Measurements from ENCODE around the gene KPNA5. TPM values are rescaled to one million over a fixed set of nuclear protein-coding genes. Genes with fewer than 3 reads are reported as not detected.

Gene KPNA5
- total RNA-seq, 2 donors from 2014 or later = 3.1 to 3.3 TPM

DNA sequence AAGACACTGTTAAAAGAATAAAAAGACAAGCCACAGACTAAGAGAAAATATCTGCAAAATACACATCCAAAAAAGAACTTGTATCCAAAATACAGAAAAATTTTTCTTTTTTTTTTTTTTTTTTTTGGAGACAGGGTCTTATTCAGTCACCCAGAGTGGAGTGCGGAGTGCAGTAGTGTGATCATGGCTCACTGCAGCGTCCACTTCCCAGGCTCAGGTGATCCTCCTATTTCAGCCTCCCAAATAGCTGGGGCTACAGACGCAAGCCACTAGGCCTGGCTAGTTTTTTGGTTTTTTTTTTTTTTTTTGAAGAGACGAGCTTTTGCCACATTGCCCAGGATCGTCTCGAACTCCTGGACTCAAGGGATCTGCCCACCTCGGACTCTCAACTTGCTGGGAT, 15.5 kb upstream of the KPNA5 start:
- Histone ChIP-seq H3K27ac (no peak overlapping the region), H3K9me3 (no peaks in the 10 kb centered on the region), H3K36me3 (replicated peaks in 1 of 2; ENCODE audit: insufficient read depth in 1 of 2, low read depth in 2 of 2) (no peaks in the 10 kb centered on the region), H3K27me3 (no peaks in the 10 kb centered on the region), H3K4me1 (peaks cover 20% of the 10 kb centered on the region), H3K4me3 (no peak overlapping the region)
- ATAC-seq (no peak), DNase-seq (no peak)
- intact Hi-C loops (cut with DNase I) = no loop called here
- WGBS, 2 donors = 86 to 93% methylated on average over 7 of the region's 7 CpGs
- TF ChIP-seq, protein P1, sequence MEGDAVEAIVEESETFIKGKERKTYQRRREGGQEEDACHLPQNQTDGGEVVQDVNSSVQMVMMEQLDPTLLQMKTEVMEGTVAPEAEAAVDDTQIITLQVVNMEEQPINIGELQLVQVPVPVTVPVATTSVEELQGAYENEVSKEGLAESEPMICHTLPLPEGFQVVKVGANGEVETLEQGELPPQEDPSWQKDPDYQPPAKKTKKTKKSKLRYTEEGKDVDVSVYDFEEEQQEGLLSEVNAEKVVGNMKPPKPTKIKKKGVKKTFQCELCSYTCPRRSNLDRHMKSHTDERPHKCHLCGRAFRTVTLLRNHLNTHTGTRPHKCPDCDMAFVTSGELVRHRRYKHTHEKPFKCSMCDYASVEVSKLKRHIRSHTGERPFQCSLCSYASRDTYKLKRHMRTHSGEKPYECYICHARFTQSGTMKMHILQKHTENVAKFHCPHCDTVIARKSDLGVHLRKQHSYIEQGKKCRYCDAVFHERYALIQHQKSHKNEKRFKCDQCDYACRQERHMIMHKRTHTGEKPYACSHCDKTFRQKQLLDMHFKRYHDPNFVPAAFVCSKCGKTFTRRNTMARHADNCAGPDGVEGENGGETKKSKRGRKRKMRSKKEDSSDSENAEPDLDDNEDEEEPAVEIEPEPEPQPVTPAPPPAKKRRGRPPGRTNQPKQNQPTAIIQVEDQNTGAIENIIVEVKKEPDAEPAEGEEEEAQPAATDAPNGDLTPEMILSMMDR (IDR thresholded peaks at IDR 0.05) = no peak
- TF ChIP-seq POLR2A (IDR thresholded peaks at IDR 0.05) = no peak

- intact Hi-C loops (cut with DNase I) = no loop called here
These were observed 14.1 kb upstream of the KPNA5 start for GRCh38 chr6:116666869-116667268.

DNA sequence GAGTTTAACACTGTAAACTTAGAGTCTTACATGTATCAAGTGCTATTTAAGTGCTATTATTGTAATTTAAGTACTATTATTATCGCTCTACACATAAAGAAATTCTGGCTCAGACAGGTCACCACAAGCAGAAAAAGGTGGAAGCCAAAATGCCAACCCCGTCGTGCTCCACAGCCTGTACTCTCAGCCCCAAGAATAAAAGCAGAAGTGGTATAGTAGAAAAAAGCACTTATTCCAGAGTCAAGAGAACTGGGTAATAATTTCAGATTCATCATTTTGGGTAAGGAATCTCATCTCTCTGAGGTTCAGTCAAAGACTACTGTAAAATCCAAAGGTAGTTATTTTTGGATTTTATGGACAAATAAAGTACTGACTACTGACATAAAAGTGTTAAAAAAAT, 13.4 kb upstream of the KPNA5 start:
- peak overlapping the region; percentile 84 to 100 for H3K4me3 ChIP-seq
- intact Hi-C loops (cut with DNase I) = no loop called here
- H3K27ac ChIP-seq = peak overlapping the region in 1 of 4 donors; percentile 95
- DNase-seq (no peak), ATAC-seq (no peak)
- no peaks in the 10 kb centered on the region for H3K27me3 ChIP-seq
- H3K36me3 ChIP-seq (replicated peaks in 1 of 2; ENCODE audit: insufficient read depth in 1 of 2, low read depth in 2 of 2) = no peaks in the 10 kb centered on the region
- WGBS, 2 donors = 18 to 21% methylated on average over 3 of the region's 3 CpGs
- no peak for TF ChIP-seq POLR2A (IDR thresholded peaks at IDR 0.05)
- TF ChIP-seq, protein P1 (IDR thresholded peaks at IDR 0.05) = no peak
- no peaks in the 10 kb centered on the region for H3K9me3 ChIP-seq
- H3K4me1 ChIP-seq = peaks cover 20% of the 10 kb centered on the region

More at GRCh38 chr6:116666869-116667268, 14.1 kb upstream of the KPNA5 start:
- no peak overlapping the region for H3K4me3 ChIP-seq
- no peaks in the 10 kb centered on the region for H3K36me3 ChIP-seq (replicated peaks in 1 of 2; ENCODE audit: insufficient read depth in 1 of 2, low read depth in 2 of 2)
- H3K9me3 ChIP-seq = no peaks in the 10 kb centered on the region
- TF ChIP-seq POLR2A (IDR thresholded peaks at IDR 0.05) = no peak
- TF ChIP-seq, protein P1 (IDR thresholded peaks at IDR 0.05) = no peak
- H3K27me3 ChIP-seq = no peaks in the 10 kb centered on the region
- peaks cover 20% of the 10 kb centered on the region for H3K4me1 ChIP-seq
- DNase-seq (no peak), ATAC-seq (no peak)
- no peak overlapping the region for H3K27ac ChIP-seq
- 46 to 50% methylated on average over 1 of the region's 1 CpG for WGBS, 2 donors

GRCh38 chr6:116672306-116672705, 8.7 kb upstream of the KPNA5 start:
- ATAC-seq = no peak
- intact Hi-C loops (cut with DNase I) = no loop called here
- TF ChIP-seq, protein P1 (IDR thresholded peaks at IDR 0.05) = no peak
- no peak for DNase-seq
- 78 to 84% methylated on average over 4 of the region's 4 CpGs for WGBS, 2 donors
- H3K27ac ChIP-seq = no peak overlapping the region
- no peaks in the 10 kb centered on the region for H3K9me3 ChIP-seq
- no peak overlapping the region for H3K4me3 ChIP-seq
- H3K36me3 ChIP-seq (replicated peaks in 1 of 2; ENCODE audit: insufficient read depth in 1 of 2, low read depth in 2 of 2) = no peaks in the 10 kb centered on the region
- no peaks in the 10 kb centered on the region for H3K27me3 ChIP-seq
- H3K4me1 ChIP-seq = peaks cover 4% of the 10 kb centered on the region

DNA sequence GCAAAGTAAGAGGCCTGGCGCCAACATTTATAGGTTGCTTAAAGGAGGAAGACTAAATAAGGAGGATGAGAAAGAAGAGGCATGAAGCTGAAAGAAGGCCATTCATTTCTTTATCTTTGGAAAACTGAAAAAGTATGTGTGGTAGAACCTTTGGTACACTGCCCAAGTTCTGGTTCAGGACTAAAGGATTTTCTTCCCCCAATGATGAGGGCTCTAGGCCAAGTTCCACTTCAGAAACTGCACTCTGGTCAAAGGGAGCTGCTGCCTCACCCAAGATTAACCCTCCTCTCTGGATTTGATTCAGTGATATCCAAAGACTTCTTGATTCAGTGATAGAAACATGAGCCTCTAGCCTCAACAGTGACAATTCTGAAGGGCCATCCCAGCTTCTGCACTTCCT, 5.0 kb upstream of the KPNA5 start:
- no peak overlapping the region for H3K4me3 ChIP-seq
- 88 to 95% methylated on average over 1 of the region's 1 CpG for WGBS, 2 donors
- ATAC-seq = no peak

More for the DNA sequence above, 5.0 kb upstream of the KPNA5 start:
- Histone ChIP-seq H3K4me1 (no peaks in the 10 kb centered on the region), H3K9me3 (no peaks in the 10 kb centered on the region), H3K36me3 (replicated peaks in 1 of 2; ENCODE audit: insufficient read depth in 1 of 2, low read depth in 2 of 2) (no peaks in the 10 kb centered on the region), H3K27ac (no peak overlapping the region), H3K27me3 (no peaks in the 10 kb centered on the region)
- no peak for DNase-seq
- TF ChIP-seq POLR2A (IDR thresholded peaks at IDR 0.05) = no peak
- TF ChIP-seq, protein P1 (IDR thresholded peaks at IDR 0.05) = no peak
- intact Hi-C loops (cut with DNase I) = no loop called here
